ENCODE results near the gene PRR18.

GRCh38 chr6:166354965-166355364 lies 46.8 kb upstream of the PRR18 start:
- TF ChIP-seq CTCF (IDR thresholded peaks at IDR 0.05) (no peak), POLR2A (IDR thresholded peaks at IDR 0.05) (no peak)

Measured in lower leg skin (tissue), 3 donors.